ENCODE results near the gene FNBP1. TPM values are rescaled to one million over a fixed set of nuclear protein-coding genes. Genes with fewer than 3 reads are reported as not detected.

Gene FNBP1
- total and polyA plus RNA-seq, 7 donors = 12.5 to 172 (median 92.8) TPM

DNA sequence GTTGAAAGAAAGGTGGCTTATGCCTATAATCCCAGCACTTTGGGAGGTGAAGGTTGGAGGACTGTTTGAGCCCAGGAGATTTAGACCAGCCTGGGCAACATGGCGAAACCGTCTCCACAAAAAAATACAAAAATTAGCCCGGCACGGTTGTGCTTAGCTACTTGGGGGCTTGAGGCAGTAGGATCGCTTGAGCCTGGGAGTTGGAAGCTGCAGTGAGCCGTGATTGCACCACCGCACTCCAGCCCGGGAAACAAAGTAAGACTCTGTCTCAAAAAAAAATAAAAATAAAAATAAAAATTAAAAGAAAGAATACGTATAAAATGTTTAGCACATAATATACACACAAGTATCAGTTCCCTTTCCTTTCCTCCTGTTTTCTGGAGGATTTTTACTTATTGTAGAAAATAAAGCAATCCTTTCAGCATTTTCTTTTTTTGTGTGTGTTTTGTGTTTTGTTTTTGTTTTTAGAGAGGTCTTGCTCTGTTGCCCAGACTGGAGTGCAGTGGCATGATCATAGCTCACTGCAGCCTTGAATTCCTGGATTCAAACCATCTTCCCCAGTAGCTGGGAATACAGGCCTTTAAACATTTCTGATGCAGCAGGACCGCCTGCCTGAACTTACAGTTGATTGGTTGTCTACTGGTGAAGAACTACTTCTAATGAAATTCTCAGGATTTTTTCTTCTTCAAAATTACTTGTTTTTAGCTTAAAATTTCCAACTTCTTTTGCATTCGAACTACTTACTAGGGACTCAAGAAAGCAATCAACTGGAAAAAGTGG, 6.6 kb upstream of the FNBP1 start:
- 86 to 92% methylated on average over 11 of the region's 11 CpGs for WGBS, 2 donors
- DNase-seq = no peak
- H3K27ac ChIP-seq = no peak overlapping the region

DNA sequence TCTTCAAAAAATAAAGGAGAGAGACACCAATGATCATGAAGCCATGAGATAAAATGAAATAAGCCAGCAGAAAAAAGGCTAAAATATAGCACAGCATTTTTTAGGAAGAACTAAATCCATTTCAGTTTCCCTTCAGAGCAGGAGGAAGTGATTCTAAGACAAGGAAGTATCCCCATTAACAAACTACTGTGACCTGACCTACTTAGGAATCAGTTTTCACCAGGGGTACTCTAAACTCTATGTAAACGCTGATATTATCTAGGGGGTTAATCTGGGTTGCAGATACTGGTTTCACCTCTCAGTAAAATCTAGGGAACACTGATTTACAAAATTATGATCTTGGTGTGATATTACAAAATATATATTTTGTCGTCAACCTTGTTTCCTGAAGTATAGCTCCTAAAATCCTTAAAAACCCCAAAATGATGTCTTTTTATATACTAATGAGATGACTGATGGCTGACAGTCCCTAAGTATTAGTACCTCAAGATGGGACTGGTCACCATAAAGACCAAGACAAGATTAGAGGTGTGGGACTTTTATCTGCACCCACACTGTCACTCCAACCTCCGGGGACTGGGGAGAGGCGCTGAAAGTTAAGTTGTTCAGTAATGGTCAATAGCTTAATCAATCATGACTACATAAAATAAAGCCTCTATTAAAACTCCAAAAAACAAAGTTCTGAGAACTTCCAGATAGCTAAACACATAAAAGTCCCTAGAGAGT, 2.9 kb upstream of the FNBP1 start:
- intact Hi-C loops (cut with DNase I) = no loop called here
- H3K4me1 ChIP-seq = peaks cover 0 to 34% (median 27%) of the 10 kb centered on the region in 4 donors
- no peaks in the 10 kb centered on the region for H3K9me3 ChIP-seq
- no peaks in the 10 kb centered on the region for H3K36me3 ChIP-seq
- no peaks in the 10 kb centered on the region for H3K27me3 ChIP-seq
- TF ChIP-seq POLR2A (IDR thresholded peaks at IDR 0.05) (no peak), POLR2AphosphoS5 (IDR thresholded peaks at IDR 0.05) (no peak), EP300 (IDR thresholded peaks at IDR 0.05) (no peak), CTCF (IDR thresholded peaks at IDR 0.05) (no peak)
- DNase-seq = no peak
- H3K4me3 ChIP-seq = no peak overlapping the region
- 67 to 70% methylated on average over 4 of the region's 4 CpGs for whole genome bisulfite sequencing, 2 donors
- peak overlapping the region; percentile 94 to 99 (median 96) for H3K27ac ChIP-seq

More for the DNA sequence above, 6.6 kb upstream of the FNBP1 start:
- Histone ChIP-seq H3K4me1 (peaks cover 0 to 42% (median 39%) of the 10 kb centered on the region in 4 donors), H3K9me3 (no peaks in the 10 kb centered on the region), H3K36me3 (no peaks in the 10 kb centered on the region), H3K4me3 (no peak overlapping the region), H3K27me3 (no peaks in the 10 kb centered on the region)
- intact Hi-C loops (cut with DNase I) = loop anchor here (5.0 kb wide), 1 partner anchor 123 kb away; the partner anchor contains the start of gene NCS1
- no peak for TF ChIP-seq POLR2AphosphoS5 (IDR thresholded peaks at IDR 0.05)
- no peak for TF ChIP-seq POLR2A (IDR thresholded peaks at IDR 0.05)
- no peak for TF ChIP-seq EP300 (IDR thresholded peaks at IDR 0.05)
- TF ChIP-seq CTCF (IDR thresholded peaks at IDR 0.05) = no peak

DNA sequence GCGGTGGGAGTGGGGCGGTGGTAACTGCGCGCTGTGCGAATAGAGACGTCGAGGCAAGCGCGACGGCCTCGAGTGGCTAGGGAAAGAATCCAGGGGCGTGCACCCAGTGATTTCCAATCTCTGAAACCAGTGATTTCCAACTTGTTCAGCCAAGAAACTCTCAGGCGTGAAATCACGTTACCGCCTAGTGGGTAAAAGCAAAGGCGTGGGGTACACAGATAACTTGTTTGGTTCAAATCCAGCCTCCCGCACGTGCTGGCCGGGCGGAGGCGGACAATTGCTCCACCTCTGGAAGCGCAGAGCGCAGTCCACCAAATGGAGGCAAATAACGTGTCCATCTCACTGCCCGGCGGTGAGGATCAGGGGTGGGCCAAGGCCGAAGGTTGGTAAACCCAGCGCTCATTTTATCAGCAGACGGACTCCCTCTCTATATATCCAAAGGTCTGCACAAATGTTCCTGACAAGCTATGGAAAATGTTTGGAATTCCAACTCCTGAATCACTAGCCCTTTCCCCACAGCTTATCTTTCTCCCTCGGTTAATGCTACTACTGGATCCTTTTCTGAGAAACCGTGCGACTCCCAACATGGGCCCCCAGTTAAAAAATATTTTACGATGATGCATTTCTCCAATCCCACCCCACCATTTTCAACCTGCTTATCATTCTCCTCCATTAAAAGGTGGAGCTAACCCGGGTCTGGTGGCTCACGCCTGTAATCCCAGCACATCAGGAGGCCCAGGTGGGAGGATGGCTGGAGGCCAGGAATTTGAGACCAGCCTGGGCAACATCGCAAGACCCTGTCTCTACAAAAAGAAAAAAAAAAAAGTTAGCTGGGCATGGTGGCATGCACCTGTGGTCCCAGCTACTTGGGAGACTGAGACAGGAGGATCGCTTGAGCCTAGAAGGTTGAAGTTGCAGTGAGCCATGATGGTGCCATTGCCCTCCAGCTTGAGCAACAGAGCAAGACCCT, 950 bp upstream of the FNBP1 start:
- no peaks in the 10 kb centered on the region for H3K9me3 ChIP-seq
- H3K27me3 ChIP-seq = no peaks in the 10 kb centered on the region
- peak; percentile 91 for DNase-seq
- WGBS, 2 donors = 25 to 40% methylated on average over 37 of the region's 37 CpGs
- H3K36me3 ChIP-seq = no peaks in the 10 kb centered on the region
- peak overlapping the region; percentile 74 to 94 (median 84) for H3K4me3 ChIP-seq
- intact Hi-C loops (cut with DNase I) = loop anchor here (1.0 to 5.0 kb wide), 4 partner anchors 82 to 159 kb away; no protein-coding TSS in a partner anchor
- peak overlapping the region; percentile 94 to 99 (median 96) for H3K27ac ChIP-seq
- TF ChIP-seq CTCF (IDR thresholded peaks at IDR 0.05) (peak in 3 of 4 experiments; percentile 8 to 32 (median 17)), EP300 (IDR thresholded peaks at IDR 0.05) (no peak), POLR2AphosphoS5 (IDR thresholded peaks at IDR 0.05) (peak; percentile 21 to 47 (median 32)), POLR2A (IDR thresholded peaks at IDR 0.05) (no peak)
- peaks cover 0 to 47% (median 42%) of the 10 kb centered on the region in 4 donors for H3K4me1 ChIP-seq

DNA sequence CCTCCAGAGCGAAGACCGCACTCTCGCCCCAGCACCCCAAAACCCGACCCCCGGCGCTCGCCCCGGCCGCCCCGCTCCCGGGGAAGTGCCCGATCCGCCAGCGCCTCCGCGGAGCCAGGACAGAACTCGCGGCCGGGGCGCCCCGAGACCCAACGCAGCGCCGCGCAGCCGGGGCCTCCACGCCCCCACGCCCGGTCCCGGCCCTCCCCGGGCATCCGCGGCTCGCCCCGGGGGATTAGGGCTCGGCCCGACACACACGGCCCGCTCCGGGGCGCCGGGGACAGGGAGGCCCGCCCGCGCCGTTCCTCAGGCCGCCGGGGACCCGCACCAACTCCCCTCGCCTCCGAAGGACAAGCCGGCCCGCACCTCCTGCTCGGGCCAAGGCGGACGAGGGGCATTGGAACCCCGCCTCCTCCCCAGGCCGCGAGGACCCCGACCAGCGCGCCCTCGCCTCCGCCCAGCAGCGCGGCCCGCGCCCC, 544 bp downstream of the FNBP1 start:
- no peaks in the 10 kb centered on the region for H3K36me3 ChIP-seq
- peak overlapping the region; percentile 94 to 99 (median 96) for H3K27ac ChIP-seq
- peak overlapping the region; percentile 74 to 94 (median 84) for H3K4me3 ChIP-seq
- H3K9me3 ChIP-seq = no peaks in the 10 kb centered on the region
- intact Hi-C loops (cut with DNase I) = loop anchor here (5.0 kb wide), 3 partner anchors 80 to 110 kb away; no protein-coding TSS in a partner anchor
- no peaks in the 10 kb centered on the region for H3K27me3 ChIP-seq
- peak; percentile 70 for DNase-seq
- peaks cover 0 to 60% (median 50%) of the 10 kb centered on the region in 4 donors for H3K4me1 ChIP-seq
- 0 to 1% methylated on average over 68 of the region's 68 CpGs for WGBS, 2 donors
- TF ChIP-seq CTCF (IDR thresholded peaks at IDR 0.05) (no peak), EP300 (IDR thresholded peaks at IDR 0.05) (no peak), POLR2A (IDR thresholded peaks at IDR 0.05) (no peak), POLR2AphosphoS5 (IDR thresholded peaks at IDR 0.05) (no peak)

All from sigmoid colon (tissue), 7 donors.